PC-3 (cell line): ENCODE data around the gene SLCO3A1. TPM values are rescaled to one million over a fixed set of nuclear protein-coding genes. Genes with fewer than 3 reads are reported as not detected.

ENCODE experiments used
- ATAC-seq: fragments of 200-7000 bp; cut with Tn5 transposase; 2 replicates; pipeline ENCODE4 v1.9.1; 2020; ENCODE audit warnings: mild to moderate bottlenecking, moderate library complexity
- BruUV-seq: library from RNA; stranded (reverse); fragments of 400-500 nt; replicated peaks from 2 replicates; lab custom pipeline; 2021; lab: Mats Ljungman, UMichigan
- CTCF ChIA-PET: fragments of 300-600 bp; sonication (Branson Sonifier 250); formaldehyde crosslinking; loops from one replicate; lab custom pipeline; 2022; ENCODE audit warnings: antibody characterized with exemption; lab: Charles Lee
- POLR2A ChIA-PET: fragments of 300-600 bp; sonication (Branson Sonifier 250); formaldehyde crosslinking; loops from one replicate; lab custom pipeline; 2022; ENCODE audit warnings: antibody characterized with exemption; ENCODE audit not compliant: unreplicated experiment; lab: Charles Lee
- DNase-seq: peaks from one replicate; pipeline ENCODE4 v3.0.0-alpha.2; 2015
- H2AFZ ChIP-seq: fragments of 300-600 bp; sonication (generic); 2 replicates; pipeline ENCODE4 v1.6.0; 2016; ENCODE audit warnings: antibody characterized with exemption, low read length
- H3F3A ChIP-seq: fragments of 300-600 bp; sonication (generic); one replicate; pipeline ENCODE4 v1.6.0; 2017; ENCODE audit warnings: antibody characterized with exemption, low read length, control low read depth, mild to moderate bottlenecking; ENCODE audit not compliant: unreplicated experiment
- H3K27ac ChIP-seq: fragments of 300-600 bp; sonication (generic); 2 replicates; pipeline ENCODE4 v1.5.1; 2016; ENCODE audit warnings: mild to moderate bottlenecking, low read length
- H3K27me3 ChIP-seq: fragments of 300-600 bp; sonication (generic); 2 replicates; pipeline ENCODE4 v1.6.1; 2016; ENCODE audit warnings: low read length, mixed read lengths
- H3K36me3 ChIP-seq: fragments of 300-600 bp; sonication (generic); 2 replicates; pipeline ENCODE4 v1.6.1; 2016; ENCODE audit warnings: low read depth, mixed run types, low read length, mixed read lengths
- H3K4me1 ChIP-seq: fragments of 300-600 bp; sonication (generic); 2 replicates; pipeline ENCODE4 v1.5.1; 2016; ENCODE audit warnings: low read length; ENCODE audit not compliant: insufficient read depth
- H3K4me2 ChIP-seq: fragments of 300-600 bp; sonication (generic); 2 replicates; pipeline ENCODE4 v1.6.0; 2016; ENCODE audit warnings: low read length
- H3K4me3 ChIP-seq: fragments of 300-600 bp; sonication (generic); 2 replicates; pipeline ENCODE4 v1.5.1; 2016; ENCODE audit warnings: mild to moderate bottlenecking, low read length, mixed read lengths
- H3K79me2 ChIP-seq: fragments of 300-600 bp; sonication (generic); 2 replicates; pipeline ENCODE4 v1.6.1; 2017; ENCODE audit warnings: low read length, mixed read lengths
- H3K9ac ChIP-seq: fragments of 300-600 bp; sonication (generic); 2 replicates; pipeline ENCODE4 v1.6.0; 2016; ENCODE audit warnings: mild to moderate bottlenecking, low read length
- H3K9me2 ChIP-seq: fragments of 300-600 bp; sonication (generic); replicated peaks from 2 replicates; pipeline ENCODE4 v1.6.1; 2016; ENCODE audit warnings: mixed run types, low read length, mixed read lengths
- H3K9me3 ChIP-seq: fragments of 300-600 bp; sonication (generic); 2 replicates; pipeline ENCODE4 v1.6.1; 2016; ENCODE audit warnings: low read length, mixed read lengths
- H4K20me1 ChIP-seq: fragments of 300-600 bp; sonication (generic); 2 replicates; pipeline ENCODE4 v1.6.1; 2016; ENCODE audit warnings: low read length, mixed read lengths
- CTCF ChIP-seq: fragments of 300-600 bp; sonication (generic); conservative IDR thresholded peaks from 2 replicates; pipeline ENCODE4 v1.5.1; 2017; ENCODE audit warnings: antibody characterized with exemption, low read depth, mild to moderate bottlenecking, low read length
- EZH2 ChIP-seq: fragments of 300-600 bp; sonication (generic); IDR thresholded peaks from one replicate; pipeline ENCODE4 v1.6.1; 2017; ENCODE audit warnings: antibody characterized with exemption, mild to moderate bottlenecking, low read length; ENCODE audit not compliant: unreplicated experiment
- EZH2phosphoT487 ChIP-seq: fragments of 300-600 bp; sonication (generic); IDR thresholded peaks from 2 replicates; pipeline ENCODE4 v1.6.1; 2018; ENCODE audit warnings: mild to moderate bottlenecking, antibody characterized with exemption, low read length, borderline replicate concordance
- intact Hi-C: fragments of 100-400 bp; cut with micrococcal nuclease; formaldehyde crosslinking; loops from 2 replicates; pipeline ENCODE4 v1.9.0; 2023
- total RNA-seq: library from RNA; depleted of rRNA; stranded (reverse); fragments of >200 nt; gene quantifications from 2 replicates; pipeline ENCODE4 v1.2.3, GENCODE V29; 2014

The SLCO3A1 gene
- total RNA-seq, 1 experiment from 2014 or later, result 0.07 TPM

DNA sequence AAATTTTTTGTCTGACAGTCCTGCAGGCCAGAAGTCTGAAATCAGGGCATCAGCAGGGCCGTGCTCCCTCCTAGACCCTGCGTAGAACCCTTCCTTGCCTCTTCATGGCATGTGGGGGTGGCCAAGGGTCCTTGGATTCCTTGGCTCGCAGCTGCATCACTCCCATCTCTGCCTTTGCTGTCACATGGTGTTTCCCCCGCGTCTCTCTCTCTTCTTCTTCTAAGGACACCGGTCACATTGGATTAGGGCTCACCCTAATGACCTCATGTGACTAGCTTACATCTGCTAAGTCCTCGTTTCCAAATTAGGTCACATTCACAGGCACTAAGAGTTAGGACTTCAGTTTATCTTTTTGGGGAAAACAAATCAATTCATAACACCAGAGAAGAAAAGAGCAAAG lies 12.0 kb downstream of the SLCO3A1 start:
- peaks cover 30% of the 10 kb centered on the region for H3K4me1 ChIP-seq
- H3K4me2 ChIP-seq, result no peak overlapping the region
- no peak overlapping the region for H3K27ac ChIP-seq
- intact Hi-C loops, result no loop called here
- CTCF ChIA-PET, result no interaction called here
- no peaks in the 10 kb centered on the region for H3K36me3 ChIP-seq
- no peaks in the 10 kb centered on the region for H3K79me2 ChIP-seq
- H3K9me2 ChIP-seq, result no peaks in the 10 kb centered on the region
- no peaks in the 10 kb centered on the region for H3K9me3 ChIP-seq
- no peak for TF ChIP-seq EZH2phosphoT487
- no peak for ATAC-seq
- peaks cover 10% of the 10 kb centered on the region for H3K27me3 ChIP-seq
- no peak overlapping the region for H3K4me3 ChIP-seq
- H4K20me1 ChIP-seq, result no peaks in the 10 kb centered on the region
- no peak overlapping the region for H2AFZ ChIP-seq
- H3F3A ChIP-seq, result no peaks in the 10 kb centered on the region
- DNase-seq, result no peak
- no TSS peak for BruUV-seq
- POLR2A ChIA-PET, result no interaction called here
- H3K9ac ChIP-seq, result no peak overlapping the region

- Histone ChIP-seq H3K9me3 (no peaks in the 10 kb centered on the region), H3K27ac (no peak overlapping the region), H3K4me1 (peaks cover 30% of the 10 kb centered on the region), H2AFZ (no peak overlapping the region), H3K9me2 (no peaks in the 10 kb centered on the region), H3K4me2 (no peak overlapping the region), H4K20me1 (no peaks in the 10 kb centered on the region), H3K9ac (no peak overlapping the region), H3K4me3 (no peak overlapping the region), H3K79me2 (no peaks in the 10 kb centered on the region), H3K27me3 (peaks cover 6% of the 10 kb centered on the region), H3F3A (no peaks in the 10 kb centered on the region), H3K36me3 (no peaks in the 10 kb centered on the region)
- ATAC-seq, result no peak
- POLR2A ChIA-PET, result no interaction called here
- BruUV-seq, result no TSS peak
- TF ChIP-seq CTCF (no peak), EZH2 (no peak), EZH2phosphoT487 (no peak)
- CTCF ChIA-PET, result no interaction called here
- intact Hi-C loops, result no loop called here
- DNase-seq, result no peak
Observed at GRCh38 chr15:91865950-91866349, 12.4 kb downstream of the SLCO3A1 start.

DNA sequence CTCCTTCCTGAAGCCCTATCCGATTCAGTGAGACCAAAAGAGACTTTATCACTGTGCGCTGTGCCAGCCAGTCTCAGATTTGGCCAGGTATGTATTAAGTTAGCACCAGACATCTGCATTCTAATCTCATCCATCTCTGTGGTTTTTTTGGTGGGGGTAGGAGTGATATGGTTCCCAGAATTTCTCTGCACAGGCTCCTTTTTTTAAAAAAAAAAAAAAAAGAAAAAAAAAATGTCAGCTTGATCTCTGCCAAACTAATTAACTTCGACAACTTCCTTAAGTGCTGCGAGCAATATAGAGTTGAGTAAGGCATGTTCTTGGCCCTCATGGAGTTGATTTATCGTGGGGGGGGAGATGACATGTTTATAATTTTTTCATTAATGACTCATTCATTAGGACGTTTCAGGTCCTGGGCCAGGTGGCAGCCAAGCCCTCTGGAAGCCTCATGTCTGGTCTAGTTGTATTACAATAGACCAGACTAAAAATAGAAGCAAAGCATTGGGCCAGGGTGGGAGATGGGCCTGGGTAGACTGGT lies 12.9 kb downstream of the SLCO3A1 start:
- H3K4me2 ChIP-seq, result peak overlapping the region; percentile 64
- intact Hi-C loops, result no loop called here
- ChIA-PET POLR2A (no interaction called here), CTCF (no interaction called here)
- H3K9ac ChIP-seq, result no peak overlapping the region
- H3K27me3 ChIP-seq, result peaks cover under 1% of the 10 kb centered on the region; the same call in 1 of the 2 replicates
- no peaks in the 10 kb centered on the region for H3K79me2 ChIP-seq
- TF ChIP-seq CTCF (no peak), EZH2 (no peak), EZH2phosphoT487 (no peak)
- H3F3A ChIP-seq, result no peaks in the 10 kb centered on the region
- H3K4me3 ChIP-seq, result no peak overlapping the region
- H3K9me3 ChIP-seq, result no peaks in the 10 kb centered on the region
- DNase-seq, result no peak
- H3K27ac ChIP-seq, result peak overlapping the region; percentile 65
- peak overlapping the region; percentile 65 for H2AFZ ChIP-seq
- ATAC-seq, result no peak
- peaks cover 30% of the 10 kb centered on the region for H3K4me1 ChIP-seq
- H3K36me3 ChIP-seq, result no peaks in the 10 kb centered on the region
- BruUV-seq, result no TSS peak
- no peaks in the 10 kb centered on the region for H4K20me1 ChIP-seq
- H3K9me2 ChIP-seq, result no peaks in the 10 kb centered on the region
